HG03378 (cell line): ENCODE results near the gene STXBP3.

Experiments
- ATAC-seq: cut with Tn5 transposase; IDR thresholded peaks from one replicate; pipeline ENCODE4 v1.9.1; 2021; ENCODE audit warnings: mild to moderate bottlenecking, moderate library complexity; ENCODE audit not compliant: unreplicated experiment

STXBP3 gene

GRCh38 chr1:108801101-108801500 lies 54.6 kb downstream of the STXBP3 start:
- ATAC-seq, result no peak

GRCh38 chr1:108803548-108803947 lies 57.1 kb downstream of the STXBP3 start:
- ATAC-seq, result no peak

GRCh38 chr1:108808438-108808837 lies 62.0 kb downstream of the STXBP3 start:
- ATAC-seq, result no peak

- ATAC-seq, result no peak
These were observed 65.1 kb downstream of the STXBP3 start for GRCh38 chr1:108811611-108812010.

- ATAC-seq, result no peak
These were observed 66.9 kb downstream of the STXBP3 start for GRCh38 chr1:108813326-108813725.

- no peak for ATAC-seq
These were observed 68.1 kb downstream of the STXBP3 start for GRCh38 chr1:108814343-108815125.

GRCh38 chr1:108815566-108815965 lies 69.1 kb downstream of the STXBP3 start:
- ATAC-seq, result no peak

- ATAC-seq, result no peak
These were observed 69.8 kb downstream of the STXBP3 start for GRCh38 chr1:108816049-108816893.

GRCh38 chr1:108817016-108817415 lies 70.5 kb downstream of the STXBP3 start:
- ATAC-seq, result no peak

GRCh38 chr1:108817811-108818210 lies 71.3 kb downstream of the STXBP3 start:
- ATAC-seq, result no peak

GRCh38 chr1:108819878-108820277 lies 73.4 kb downstream of the STXBP3 start:
- no peak for ATAC-seq

- ATAC-seq, result no peak
These were observed 77.2 kb downstream of the STXBP3 start for GRCh38 chr1:108823632-108824031.

GRCh38 chr1:108824051-108824450 lies 77.6 kb downstream of the STXBP3 start:
- ATAC-seq, result no peak

- ATAC-seq, result no peak
These were observed 79.7 kb downstream of the STXBP3 start for GRCh38 chr1:108826081-108826635.

- peak; percentile 78 for ATAC-seq
These were observed 81.8 kb downstream of the STXBP3 start for GRCh38 chr1:108828074-108828961.

- ATAC-seq, result no peak
These were observed 83.0 kb downstream of the STXBP3 start for GRCh38 chr1:108829498-108829916.

- no peak for ATAC-seq
These were observed 83.9 kb downstream of the STXBP3 start for GRCh38 chr1:108830119-108831008.

- ATAC-seq, result no peak
These were observed 84.8 kb downstream of the STXBP3 start for GRCh38 chr1:108831225-108831624.

- no peak for ATAC-seq
These were observed 86.5 kb downstream of the STXBP3 start for GRCh38 chr1:108832929-108833328.

- no peak for ATAC-seq
These were observed 95.2 kb downstream of the STXBP3 start for GRCh38 chr1:108841703-108842102.
